ENCODE data around the gene DNAI1.

The DNAI1 gene

DNA sequence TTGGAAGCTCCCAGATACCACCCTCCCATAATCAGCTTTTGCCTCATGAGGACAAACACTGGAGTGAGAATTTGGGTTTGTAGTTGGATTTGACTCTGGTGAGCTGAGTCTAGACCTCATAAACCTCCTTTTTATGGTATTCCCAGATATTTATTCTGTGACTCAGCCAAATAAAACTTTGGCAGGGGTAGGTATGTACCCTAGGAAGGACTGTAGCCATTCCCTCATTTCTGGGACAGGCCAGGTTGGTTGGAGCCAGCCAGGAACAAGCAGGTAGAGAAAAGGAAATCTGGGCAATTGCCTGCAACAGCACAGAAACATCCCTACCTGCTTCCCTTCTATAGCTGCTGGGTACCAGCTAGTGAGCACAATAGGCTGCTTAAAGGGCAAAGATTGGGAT, 44.8 kb downstream of the DNAI1 start:
- TF ChIP-seq TCF12 (IDR thresholded peaks at IDR 0.05; ENCODE audit: low read depth) (no peak), EP300 (IDR thresholded peaks at IDR 0.05; ENCODE audit: borderline replicate concordance) (no peak), ZBTB7A (IDR thresholded peaks at IDR 0.05; ENCODE audit: low read depth) (no peak), FOXM1 (IDR thresholded peaks at IDR 0.05; ENCODE audit: borderline replicate concordance, low read depth) (no peak), YY1 (IDR thresholded peaks at IDR 0.05; ENCODE audit: low read depth) (no peak), EGR1 (IDR thresholded peaks at IDR 0.05) (no peak), TEAD4 (IDR thresholded peaks at IDR 0.05) (no peak), NFIC (IDR thresholded peaks at IDR 0.05) (no peak), CREB1 (IDR thresholded peaks at IDR 0.05; ENCODE audit: low read depth) (no peak)

DNA sequence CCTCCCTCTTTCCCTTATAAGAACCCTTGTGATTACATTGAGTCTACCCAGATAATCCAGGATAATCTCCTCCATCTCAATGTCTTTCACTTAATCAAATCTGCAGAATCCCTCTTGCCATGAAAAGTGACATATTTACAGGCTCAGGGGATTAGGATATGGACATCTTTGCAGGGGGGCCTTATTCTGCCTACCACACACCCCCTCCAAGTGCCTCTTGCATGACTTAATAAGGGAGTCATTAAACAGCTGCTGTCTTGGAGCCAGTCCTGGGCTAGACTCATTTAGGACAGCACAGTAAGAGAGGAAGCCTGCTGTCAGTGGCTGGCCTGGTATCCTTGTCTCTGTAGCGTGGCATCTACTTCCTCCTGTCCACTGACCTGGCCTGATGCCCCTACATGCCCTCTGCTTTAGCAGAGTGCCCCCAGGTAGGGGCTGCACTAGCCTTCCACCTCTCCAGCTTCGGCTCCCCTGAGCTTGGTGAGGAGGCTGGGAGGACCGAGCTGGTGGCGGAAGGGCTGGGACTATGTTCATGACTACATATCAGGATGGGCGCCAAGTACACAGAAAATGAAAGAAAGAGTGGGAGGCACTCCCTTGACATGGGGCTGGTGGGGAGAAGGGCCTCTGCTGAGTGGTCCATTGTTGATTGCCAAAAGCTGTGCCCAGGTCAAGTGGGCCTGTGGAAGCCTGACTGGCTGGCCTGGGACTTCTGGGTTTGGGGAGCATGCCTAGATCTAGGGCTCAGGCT, 46.9 kb downstream of the DNAI1 start:
- TF ChIP-seq EGR1 (IDR thresholded peaks at IDR 0.05), result no peak
- TF ChIP-seq NFIC (IDR thresholded peaks at IDR 0.05), result no peak
- no peak for TF ChIP-seq FOXM1 (IDR thresholded peaks at IDR 0.05; ENCODE audit: borderline replicate concordance, low read depth)
- TF ChIP-seq ZBTB7A (IDR thresholded peaks at IDR 0.05; ENCODE audit: low read depth), result no peak
- TF ChIP-seq RAD21 (IDR thresholded peaks at IDR 0.05; ENCODE audit: low read depth), result no peak
- no peak for TF ChIP-seq CEBPB (IDR thresholded peaks at IDR 0.05)
- no peak for TF ChIP-seq TEAD4 (IDR thresholded peaks at IDR 0.05)
- TF ChIP-seq YY1 (IDR thresholded peaks at IDR 0.05; ENCODE audit: low read depth), result no peak

DNA sequence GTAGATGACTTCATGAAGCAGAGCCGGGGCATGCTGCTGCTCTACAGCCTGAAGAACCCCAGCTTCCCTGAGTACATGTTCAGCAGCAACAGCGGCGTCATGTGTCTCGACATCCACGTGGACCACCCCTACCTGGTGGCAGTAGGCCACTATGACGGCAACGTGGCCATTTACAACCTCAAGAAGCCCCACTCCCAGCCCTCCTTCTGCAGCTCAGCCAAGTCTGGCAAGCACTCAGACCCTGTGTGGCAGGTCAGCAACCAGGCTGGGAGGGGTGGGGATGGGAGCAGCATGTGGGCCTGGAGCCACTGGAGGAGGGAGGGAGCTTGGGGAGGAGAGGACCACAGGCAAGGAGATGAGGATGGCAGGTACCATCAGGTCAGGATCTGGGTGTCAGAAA, 48.0 kb downstream of the DNAI1 start:
- TF ChIP-seq FOXM1 (IDR thresholded peaks at IDR 0.05; ENCODE audit: borderline replicate concordance, low read depth) (no peak), RAD21 (IDR thresholded peaks at IDR 0.05; ENCODE audit: low read depth) (no peak), TCF12 (IDR thresholded peaks at IDR 0.05; ENCODE audit: low read depth) (no peak), NFIC (IDR thresholded peaks at IDR 0.05) (no peak), EGR1 (IDR thresholded peaks at IDR 0.05) (no peak), CEBPB (IDR thresholded peaks at IDR 0.05) (no peak), CREB1 (IDR thresholded peaks at IDR 0.05; ENCODE audit: low read depth) (no peak), EP300 (IDR thresholded peaks at IDR 0.05; ENCODE audit: borderline replicate concordance) (no peak), TAF1 (IDR thresholded peaks at IDR 0.05; ENCODE audit: low read depth) (no peak)
- TF ChIP-seq, protein P1, sequence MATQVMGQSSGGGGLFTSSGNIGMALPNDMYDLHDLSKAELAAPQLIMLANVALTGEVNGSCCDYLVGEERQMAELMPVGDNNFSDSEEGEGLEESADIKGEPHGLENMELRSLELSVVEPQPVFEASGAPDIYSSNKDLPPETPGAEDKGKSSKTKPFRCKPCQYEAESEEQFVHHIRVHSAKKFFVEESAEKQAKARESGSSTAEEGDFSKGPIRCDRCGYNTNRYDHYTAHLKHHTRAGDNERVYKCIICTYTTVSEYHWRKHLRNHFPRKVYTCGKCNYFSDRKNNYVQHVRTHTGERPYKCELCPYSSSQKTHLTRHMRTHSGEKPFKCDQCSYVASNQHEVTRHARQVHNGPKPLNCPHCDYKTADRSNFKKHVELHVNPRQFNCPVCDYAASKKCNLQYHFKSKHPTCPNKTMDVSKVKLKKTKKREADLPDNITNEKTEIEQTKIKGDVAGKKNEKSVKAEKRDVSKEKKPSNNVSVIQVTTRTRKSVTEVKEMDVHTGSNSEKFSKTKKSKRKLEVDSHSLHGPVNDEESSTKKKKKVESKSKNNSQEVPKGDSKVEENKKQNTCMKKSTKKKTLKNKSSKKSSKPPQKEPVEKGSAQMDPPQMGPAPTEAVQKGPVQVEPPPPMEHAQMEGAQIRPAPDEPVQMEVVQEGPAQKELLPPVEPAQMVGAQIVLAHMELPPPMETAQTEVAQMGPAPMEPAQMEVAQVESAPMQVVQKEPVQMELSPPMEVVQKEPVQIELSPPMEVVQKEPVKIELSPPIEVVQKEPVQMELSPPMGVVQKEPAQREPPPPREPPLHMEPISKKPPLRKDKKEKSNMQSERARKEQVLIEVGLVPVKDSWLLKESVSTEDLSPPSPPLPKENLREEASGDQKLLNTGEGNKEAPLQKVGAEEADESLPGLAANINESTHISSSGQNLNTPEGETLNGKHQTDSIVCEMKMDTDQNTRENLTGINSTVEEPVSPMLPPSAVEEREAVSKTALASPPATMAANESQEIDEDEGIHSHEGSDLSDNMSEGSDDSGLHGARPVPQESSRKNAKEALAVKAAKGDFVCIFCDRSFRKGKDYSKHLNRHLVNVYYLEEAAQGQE (IDR thresholded peaks at IDR 0.05; ENCODE audit: low read depth), result no peak
- TF ChIP-seq, protein P2, sequence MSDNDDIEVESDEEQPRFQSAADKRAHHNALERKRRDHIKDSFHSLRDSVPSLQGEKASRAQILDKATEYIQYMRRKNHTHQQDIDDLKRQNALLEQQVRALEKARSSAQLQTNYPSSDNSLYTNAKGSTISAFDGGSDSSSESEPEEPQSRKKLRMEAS (IDR thresholded peaks at IDR 0.05), result no peak

DNA sequence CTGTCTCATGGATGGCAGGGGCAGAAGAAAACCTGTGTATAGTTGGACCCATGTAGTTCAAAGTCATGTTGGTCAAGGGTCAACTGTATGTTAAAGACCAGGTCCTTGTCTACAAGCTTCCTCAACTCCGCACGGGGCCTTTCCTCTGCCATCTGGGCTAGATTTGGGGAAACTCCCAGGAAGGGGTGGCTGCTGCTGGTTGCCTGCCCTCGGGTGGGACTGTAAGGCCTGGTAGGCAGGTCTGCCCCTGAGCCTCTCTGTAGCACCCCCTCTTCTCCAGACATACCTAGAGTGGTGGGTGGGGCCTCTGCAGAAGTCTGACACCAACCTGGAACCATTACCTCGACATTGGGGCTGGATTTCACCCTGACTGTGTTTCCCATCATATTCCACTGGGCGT, 49.0 kb downstream of the DNAI1 start:
- TF ChIP-seq NFIC (IDR thresholded peaks at IDR 0.05), result no peak
- no peak for TF ChIP-seq CEBPB (IDR thresholded peaks at IDR 0.05)
- TF ChIP-seq RAD21 (IDR thresholded peaks at IDR 0.05; ENCODE audit: low read depth), result no peak
- no peak for TF ChIP-seq TEAD4 (IDR thresholded peaks at IDR 0.05)

DNA sequence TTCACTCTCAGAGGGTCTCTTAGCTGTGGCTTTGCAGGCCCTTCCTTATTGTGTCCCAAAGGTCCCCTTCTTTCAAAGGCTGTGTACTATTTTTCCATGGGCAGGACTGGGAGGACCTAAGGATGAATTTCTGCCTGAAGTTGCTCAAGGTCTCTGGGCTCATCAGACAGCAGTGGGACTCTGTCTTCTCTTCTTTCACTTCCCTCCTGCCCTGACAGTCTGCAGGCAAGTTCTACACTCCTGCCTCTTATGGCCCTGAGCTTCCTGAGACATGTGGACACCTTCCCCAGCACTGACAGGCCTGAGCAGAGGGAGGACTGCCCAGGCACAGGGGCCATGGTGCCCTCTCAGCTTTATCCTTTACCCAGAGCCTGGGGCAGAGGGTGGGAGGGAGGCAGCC, 49.4 kb downstream of the DNAI1 start:
- TF ChIP-seq CREB1 (IDR thresholded peaks at IDR 0.05; ENCODE audit: low read depth), result no peak

DNA sequence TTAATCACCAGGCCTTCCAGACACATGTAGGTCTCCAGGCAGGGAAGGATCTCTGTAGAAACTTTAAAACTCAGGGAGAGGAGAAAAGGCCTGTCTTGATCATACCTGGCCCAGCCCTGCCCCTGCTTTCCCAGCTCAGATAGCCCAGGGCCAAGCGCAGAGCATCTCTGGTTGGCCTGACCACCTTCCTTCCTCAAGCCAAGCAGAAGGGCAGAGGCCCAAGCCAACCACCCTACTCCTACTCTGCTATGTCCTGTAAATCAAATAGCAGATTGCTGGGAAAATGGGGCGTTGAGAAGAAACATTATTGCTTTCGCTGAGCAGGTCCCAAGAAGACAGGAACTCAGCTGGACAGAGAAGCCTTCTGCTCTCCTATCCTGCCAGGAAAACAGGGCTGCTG, 49.9 kb downstream of the DNAI1 start:
- no peak for TF ChIP-seq NFIC (IDR thresholded peaks at IDR 0.05)
- TF ChIP-seq TCF12 (IDR thresholded peaks at IDR 0.05; ENCODE audit: low read depth), result no peak
- TF ChIP-seq, protein P3, sequence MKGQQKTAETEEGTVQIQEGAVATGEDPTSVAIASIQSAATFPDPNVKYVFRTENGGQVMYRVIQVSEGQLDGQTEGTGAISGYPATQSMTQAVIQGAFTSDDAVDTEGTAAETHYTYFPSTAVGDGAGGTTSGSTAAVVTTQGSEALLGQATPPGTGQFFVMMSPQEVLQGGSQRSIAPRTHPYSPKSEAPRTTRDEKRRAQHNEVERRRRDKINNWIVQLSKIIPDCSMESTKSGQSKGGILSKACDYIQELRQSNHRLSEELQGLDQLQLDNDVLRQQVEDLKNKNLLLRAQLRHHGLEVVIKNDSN (IDR thresholded peaks at IDR 0.05), result no peak
- no peak for TF ChIP-seq RAD21 (IDR thresholded peaks at IDR 0.05; ENCODE audit: low read depth)
- no peak for TF ChIP-seq ZBTB7A (IDR thresholded peaks at IDR 0.05; ENCODE audit: low read depth)
- TF ChIP-seq, protein P1 (IDR thresholded peaks at IDR 0.05; ENCODE audit: low read depth), result no peak
- no peak for TF ChIP-seq TEAD4 (IDR thresholded peaks at IDR 0.05)
- no peak for TF ChIP-seq EP300 (IDR thresholded peaks at IDR 0.05; ENCODE audit: borderline replicate concordance)

DNA sequence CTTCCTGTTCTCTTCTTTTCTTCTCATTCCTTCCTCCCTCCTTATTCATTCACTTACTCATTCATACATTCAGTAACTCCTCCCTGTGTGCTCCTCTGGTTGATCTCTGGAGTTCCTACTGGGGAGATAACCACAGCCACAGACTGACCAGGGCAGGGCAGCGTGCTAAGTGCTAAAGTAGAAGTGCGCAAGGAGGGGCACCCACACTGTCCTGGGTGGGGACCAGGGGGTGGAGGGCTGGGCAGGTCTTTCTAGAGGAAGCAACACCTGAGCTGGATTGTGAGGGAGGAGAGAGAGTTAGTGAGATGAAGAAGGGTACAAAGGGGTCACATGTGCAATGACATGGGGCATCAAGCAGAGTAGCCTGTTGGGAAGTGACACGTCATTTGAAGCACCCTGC, 50.3 kb downstream of the DNAI1 start:
- TF ChIP-seq, protein P2 (IDR thresholded peaks at IDR 0.05), result no peak
- TF ChIP-seq EP300 (IDR thresholded peaks at IDR 0.05; ENCODE audit: borderline replicate concordance) (no peak), NFIC (IDR thresholded peaks at IDR 0.05) (no peak), TAF1 (IDR thresholded peaks at IDR 0.05; ENCODE audit: low read depth) (no peak), CEBPB (IDR thresholded peaks at IDR 0.05) (no peak), TCF12 (IDR thresholded peaks at IDR 0.05; ENCODE audit: low read depth) (no peak), FOXM1 (IDR thresholded peaks at IDR 0.05; ENCODE audit: borderline replicate concordance, low read depth) (no peak), YY1 (IDR thresholded peaks at IDR 0.05; ENCODE audit: low read depth) (no peak), ZBTB7A (IDR thresholded peaks at IDR 0.05; ENCODE audit: low read depth) (no peak), CREB1 (IDR thresholded peaks at IDR 0.05; ENCODE audit: low read depth) (no peak), EGR1 (IDR thresholded peaks at IDR 0.05) (no peak), TEAD4 (IDR thresholded peaks at IDR 0.05) (no peak), RAD21 (IDR thresholded peaks at IDR 0.05; ENCODE audit: low read depth) (no peak)
- TF ChIP-seq, protein P3 (IDR thresholded peaks at IDR 0.05), result no peak
- TF ChIP-seq, protein P1 (IDR thresholded peaks at IDR 0.05; ENCODE audit: low read depth), result no peak
